GM06990 (cell line): ENCODE results near the gene MRC2.
"Not testable (repeated sequence)": the region's sequence is repeated elsewhere in the genome, so short reads cannot be mapped to it uniquely, and the experiment has no call there.

Experiments
- DNase-seq: peaks from one replicate; pipeline ENCODE4 v3.0.0-alpha.2; 2011; ENCODE audit not compliant: insufficient read length; ENCODE audit errors: extremely low read depth
- H3K27me3 ChIP-seq: replicated peaks from 2 replicates; pipeline ENCODE4 v1.6.0; 2011; ENCODE audit warnings: low read length; ENCODE audit not compliant: control insufficient read depth, insufficient read depth
- H3K36me3 ChIP-seq: 2 replicates; pipeline ENCODE4 v1.5.1; 2011; ENCODE audit warnings: low read length; ENCODE audit not compliant: control insufficient read depth, insufficient read depth
- H3K4me3 ChIP-seq: replicated peaks from 2 replicates; pipeline ENCODE4 v1.5.1; 2011; ENCODE audit warnings: low read depth, mild to moderate bottlenecking, control low read depth, low read length
- TF ChIP-seq, protein P1 (sequence below): IDR thresholded peaks from 2 replicates; pipeline ENCODE4 v1.5.1; 2011; ENCODE audit warnings: low read length, control low read depth, mild to moderate bottlenecking, inconsistent platforms; ENCODE audit not compliant: insufficient read depth, poor library complexity, severe bottlenecking

MRC2 gene

DNA sequence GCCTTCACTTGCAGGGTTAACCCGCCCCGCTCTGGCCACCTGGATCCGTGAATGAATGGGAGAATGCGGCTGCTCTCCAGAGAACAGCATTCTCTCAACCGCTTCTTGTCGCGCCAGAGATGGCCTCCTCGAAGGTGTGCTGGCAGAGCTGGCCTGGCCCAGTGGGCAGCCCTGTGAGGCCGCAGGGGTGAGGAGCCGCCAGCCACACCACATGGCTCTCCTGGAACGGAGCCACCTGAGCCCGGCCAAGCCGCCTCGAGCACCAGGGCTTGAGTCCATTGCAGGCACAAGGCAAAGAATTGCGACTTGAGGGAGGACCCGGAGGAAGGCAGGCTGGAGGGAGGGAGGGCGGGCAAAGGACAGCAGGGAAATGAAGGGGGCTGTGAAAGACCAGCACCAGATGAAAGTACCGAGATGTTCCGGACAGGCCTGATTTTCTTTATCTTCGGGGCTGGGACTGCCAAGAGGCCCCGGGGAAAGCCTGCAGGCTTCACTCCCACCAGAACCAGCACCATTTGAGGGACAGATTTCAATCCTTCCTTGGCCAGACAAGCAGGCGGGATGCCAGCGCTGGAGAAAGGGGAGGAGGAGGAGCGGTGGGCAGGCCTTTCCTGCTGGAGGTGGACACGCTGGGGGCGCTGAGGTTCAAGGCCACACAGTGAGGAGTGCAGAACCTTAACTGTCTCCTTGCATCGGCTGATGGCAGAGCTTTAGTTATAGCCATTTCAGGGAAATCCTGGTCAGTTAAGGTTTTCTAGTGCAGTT, 69.4 kb downstream of the MRC2 start:
- H3K27me3 ChIP-seq: no peaks in the 10 kb centered on the region
- no peak overlapping the region for H3K4me3 ChIP-seq
- H3K36me3 ChIP-seq: no peaks in the 10 kb centered on the region
- TF ChIP-seq, protein P1, sequence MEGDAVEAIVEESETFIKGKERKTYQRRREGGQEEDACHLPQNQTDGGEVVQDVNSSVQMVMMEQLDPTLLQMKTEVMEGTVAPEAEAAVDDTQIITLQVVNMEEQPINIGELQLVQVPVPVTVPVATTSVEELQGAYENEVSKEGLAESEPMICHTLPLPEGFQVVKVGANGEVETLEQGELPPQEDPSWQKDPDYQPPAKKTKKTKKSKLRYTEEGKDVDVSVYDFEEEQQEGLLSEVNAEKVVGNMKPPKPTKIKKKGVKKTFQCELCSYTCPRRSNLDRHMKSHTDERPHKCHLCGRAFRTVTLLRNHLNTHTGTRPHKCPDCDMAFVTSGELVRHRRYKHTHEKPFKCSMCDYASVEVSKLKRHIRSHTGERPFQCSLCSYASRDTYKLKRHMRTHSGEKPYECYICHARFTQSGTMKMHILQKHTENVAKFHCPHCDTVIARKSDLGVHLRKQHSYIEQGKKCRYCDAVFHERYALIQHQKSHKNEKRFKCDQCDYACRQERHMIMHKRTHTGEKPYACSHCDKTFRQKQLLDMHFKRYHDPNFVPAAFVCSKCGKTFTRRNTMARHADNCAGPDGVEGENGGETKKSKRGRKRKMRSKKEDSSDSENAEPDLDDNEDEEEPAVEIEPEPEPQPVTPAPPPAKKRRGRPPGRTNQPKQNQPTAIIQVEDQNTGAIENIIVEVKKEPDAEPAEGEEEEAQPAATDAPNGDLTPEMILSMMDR: no peak
- no peak for DNase-seq

DNA sequence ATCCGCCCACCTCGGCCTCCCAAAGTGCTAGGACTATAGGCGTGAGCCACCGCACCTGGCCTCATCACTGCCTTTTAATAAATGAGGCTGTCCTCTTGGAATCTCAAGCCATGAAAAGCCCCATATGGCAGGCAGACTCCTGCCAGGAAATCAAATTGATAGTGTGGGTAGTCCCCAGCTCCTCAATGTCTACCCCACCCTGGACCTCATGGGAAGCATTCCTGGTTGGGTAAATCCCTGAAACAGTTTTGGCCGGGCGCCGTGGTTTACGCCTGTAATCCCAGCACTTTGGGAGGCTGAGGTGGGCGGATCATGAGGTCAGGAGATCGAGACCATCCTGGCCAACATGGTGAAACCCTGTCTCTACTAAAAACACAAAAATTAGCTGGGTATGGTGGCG, 71.0 kb downstream of the MRC2 start:
- not testable (repeated sequence) for H3K27me3 ChIP-seq, H3K4me3 ChIP-seq, H3K36me3 ChIP-seq, DNase-seq

DNA sequence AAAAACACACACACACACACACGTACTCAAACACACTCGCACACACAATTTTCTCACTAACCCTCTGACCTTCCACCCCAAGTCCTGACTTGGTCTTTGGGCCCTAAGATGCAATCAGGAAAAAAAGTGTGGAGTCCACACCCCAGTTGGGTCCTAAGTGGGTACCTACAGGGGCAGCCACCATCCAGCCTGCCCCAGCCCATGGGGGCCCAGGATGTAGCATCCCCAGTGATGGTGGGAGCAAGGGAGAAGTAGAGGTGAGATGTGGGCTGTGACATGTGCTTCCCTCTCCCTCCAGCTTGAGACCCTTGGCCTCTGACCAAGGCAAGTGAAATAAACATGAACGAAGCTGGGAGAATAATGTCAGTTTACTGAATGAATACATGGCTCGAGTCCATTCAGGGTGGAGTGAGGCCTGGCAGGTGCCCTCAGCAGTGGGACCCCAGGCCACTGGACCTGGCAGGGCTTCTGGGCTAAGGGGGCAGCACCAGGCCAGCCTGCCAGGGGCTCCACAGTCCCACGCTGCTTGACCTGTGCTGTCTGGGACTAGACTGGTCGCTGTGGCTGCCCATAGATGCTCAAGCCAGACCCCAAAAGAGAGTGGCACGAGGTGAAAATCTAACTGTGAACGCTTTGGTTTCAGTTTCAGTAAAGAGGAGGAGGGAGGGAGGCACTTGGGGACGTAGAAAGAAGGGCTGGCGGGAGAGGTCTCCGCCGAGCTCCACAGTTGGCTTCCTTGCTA, 73.7 kb downstream of the MRC2 start:
- no peaks in the 10 kb centered on the region; the same call in none of the 2 replicates for H3K27me3 ChIP-seq
- DNase-seq: no peak
- TF ChIP-seq, protein P1: no peak
- H3K36me3 ChIP-seq: no peaks in the 10 kb centered on the region; the same call in 1 of the 2 replicates
- no peak overlapping the region for H3K4me3 ChIP-seq

DNA sequence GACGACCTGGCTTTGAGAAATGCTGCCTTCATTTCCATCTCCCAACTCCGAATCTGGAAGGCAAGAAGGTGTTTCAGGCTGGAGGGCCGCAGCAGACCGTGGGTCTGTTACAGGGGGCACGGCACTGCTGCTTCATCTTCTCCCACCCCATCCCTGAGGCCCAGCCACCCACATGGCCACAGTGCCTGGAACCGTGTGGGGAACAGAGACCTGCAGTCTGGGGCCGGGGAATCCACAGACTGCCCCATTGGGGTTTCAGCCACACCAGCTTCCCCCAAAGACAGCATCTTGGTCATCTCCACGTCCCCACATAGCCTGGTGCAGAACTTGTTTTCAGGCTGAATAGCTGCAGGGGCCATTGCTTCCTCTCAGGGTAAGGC, 74.2 kb downstream of the MRC2 start:
- H3K4me3 ChIP-seq: no peak overlapping the region
- no peak for DNase-seq
- H3K27me3 ChIP-seq: no peaks in the 10 kb centered on the region; the same call in none of the 2 replicates
- H3K36me3 ChIP-seq: no peaks in the 10 kb centered on the region; the same call in 1 of the 2 replicates
- TF ChIP-seq, protein P1: no peak

DNA sequence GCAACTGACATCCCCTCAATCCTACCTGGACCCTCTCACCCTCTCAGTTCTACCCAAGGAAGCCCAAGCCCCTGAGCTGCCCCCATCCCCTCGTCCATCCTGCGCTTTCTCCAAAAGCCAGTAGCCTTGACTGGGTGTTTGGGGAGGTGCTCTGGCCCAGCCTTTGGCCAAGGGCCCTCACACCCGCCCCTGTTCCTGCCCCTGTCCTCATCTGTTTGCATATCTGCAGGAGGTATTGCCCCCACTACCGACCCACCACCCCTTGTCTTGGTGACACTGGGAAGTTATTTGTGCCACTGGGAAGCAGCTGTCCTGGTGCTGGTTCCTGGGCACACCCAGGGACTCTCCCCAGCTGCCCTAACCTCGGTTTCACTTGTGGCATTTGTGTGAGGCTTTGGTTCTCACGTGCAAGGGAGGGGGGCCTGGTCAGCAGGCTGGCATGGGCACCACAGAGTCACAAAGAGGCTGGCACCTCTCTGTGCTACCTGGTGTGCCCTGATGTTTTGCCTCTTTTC, 75.3 kb downstream of the MRC2 start:
- no peaks in the 10 kb centered on the region; the same call in none of the 2 replicates for H3K27me3 ChIP-seq

More for the DNA sequence above, 75.3 kb downstream of the MRC2 start:
- TF ChIP-seq, protein P1: no peak
- no peaks in the 10 kb centered on the region; the same call in 1 of the 2 replicates for H3K36me3 ChIP-seq
- DNase-seq: no peak
- H3K4me3 ChIP-seq: no peak overlapping the region
